ENCODE measurements around the gene ZNF674. TPM values are rescaled to one million over a fixed set of nuclear protein-coding genes. Genes with fewer than 3 reads are reported as not detected.

ZNF674 gene
- total RNA-seq, 1 donor from 2014 or later, result 7.0 TPM

GRCh38 chrX:46573892-46574773, 28.9 kb upstream of the ZNF674 start:
- Mint-ChIP-seq H3K27me3 (peaks cover 39% of the 10 kb centered on the region), H3K4me3 (ENCODE audit: low read depth) (peak overlapping the region; percentile 66), H3K36me3 (ENCODE audit: insufficient read depth) (peaks cover 1% of the 10 kb centered on the region), H3K4me1 (ENCODE audit: low read depth) (no peaks in the 10 kb centered on the region), H3K27ac (no peak overlapping the region), H3K9me3 (ENCODE audit: low read depth) (peaks cover 5% of the 10 kb centered on the region)
- DNase-seq (ENCODE audit: low spot score, unreplicated experiment), result peak; percentile 9
- TF ChIP-seq CTCF (IDR thresholded peaks at IDR 0.05; ENCODE audit: unreplicated experiment), result no peak

GRCh38 chrX:46573331-46573891, 28.2 kb upstream of the ZNF674 start, which contains the start of gene CHST7:
CHST7 (plus strand) TSS chrX:46573765; CDS start chrX:46573932, 167 bp downstream.
- no peak for TF ChIP-seq CTCF (IDR thresholded peaks at IDR 0.05; ENCODE audit: unreplicated experiment)
- Mint-ChIP-seq H3K36me3 (ENCODE audit: insufficient read depth) (peaks cover 2% of the 10 kb centered on the region), H3K9me3 (ENCODE audit: low read depth) (peaks cover 5% of the 10 kb centered on the region), H3K4me1 (ENCODE audit: low read depth) (no peaks in the 10 kb centered on the region), H3K27ac (no peak within 1 kb of the TSS), H3K4me3 (ENCODE audit: low read depth) (peak within 1 kb of the TSS; percentile 66), H3K27me3 (peaks cover 39% of the 10 kb centered on the region)
- peak; percentile 12 for DNase-seq (ENCODE audit: low spot score, unreplicated experiment)

- Mint-ChIP-seq H3K36me3 (ENCODE audit: insufficient read depth) (peaks cover 2% of the 10 kb centered on the region), H3K27me3 (peaks cover 39% of the 10 kb centered on the region), H3K4me3 (ENCODE audit: low read depth) (no peak overlapping the region), H3K9me3 (ENCODE audit: low read depth) (peaks cover 7% of the 10 kb centered on the region), H3K4me1 (ENCODE audit: low read depth) (no peaks in the 10 kb centered on the region), H3K27ac (no peak overlapping the region)
- no peak for DNase-seq (ENCODE audit: low spot score, unreplicated experiment)
- no peak for TF ChIP-seq CTCF (IDR thresholded peaks at IDR 0.05; ENCODE audit: unreplicated experiment)
Measured at GRCh38 chrX:46572340-46572936, 27.2 kb upstream of the ZNF674 start.

GRCh38 chrX:46571423-46572339, 26.5 kb upstream of the ZNF674 start:
- Mint-ChIP-seq H3K27ac (no peak overlapping the region), H3K4me3 (ENCODE audit: low read depth) (no peak overlapping the region)

More at GRCh38 chrX:46571423-46572339, 26.5 kb upstream of the ZNF674 start:
- H3K9me3 Mint-ChIP-seq (ENCODE audit: low read depth), result peaks cover 9% of the 10 kb centered on the region
- no peaks in the 10 kb centered on the region for H3K4me1 Mint-ChIP-seq (ENCODE audit: low read depth)
- DNase-seq (ENCODE audit: low spot score, unreplicated experiment), result no peak
- peaks cover 31% of the 10 kb centered on the region for H3K27me3 Mint-ChIP-seq
- TF ChIP-seq CTCF (IDR thresholded peaks at IDR 0.05; ENCODE audit: unreplicated experiment), result no peak
- H3K36me3 Mint-ChIP-seq (ENCODE audit: insufficient read depth), result peaks cover 2% of the 10 kb centered on the region

All from progenitor cell of endocrine pancreas (in vitro differentiated cells).